Stimulated activated CD8-positive, alpha-beta memory T cell treated with anti-CD3 and anti-CD28 coated beads, Interleukin-4, amount 100 ng/mL, for 1 hour (primary cell): ENCODE results near the gene EAF1.
"Not testable (repeated sequence)": the region's sequence is repeated elsewhere in the genome, so short reads cannot be mapped to it uniquely, and the experiment has no call there.

ENCODE experiments used
- DNase-seq, 2 donors: peaks; one replicate each; pipeline ENCODE4 v3.0.0-alpha.2; 2020; ENCODE audit warnings: low read depth in 2 of 2, low spot score in 1 of 2

Gene EAF1

GRCh38 chr3:15477951-15478639 lies 50.7 kb downstream of the EAF1 start:
- DNase-seq, result no peak

- no peak for DNase-seq
These were observed 51.2 kb downstream of the EAF1 start for GRCh38 chr3:15478640-15478979.

GRCh38 chr3:15479400-15480224 lies 52.2 kb downstream of the EAF1 start:
- no peak for DNase-seq

GRCh38 chr3:15484551-15484950 lies 57.2 kb downstream of the EAF1 start:
- not testable (repeated sequence) for DNase-seq

- DNase-seq, result no peak
These were observed 58.6 kb downstream of the EAF1 start for GRCh38 chr3:15486020-15486419.

GRCh38 chr3:15486979-15487378 lies 59.6 kb downstream of the EAF1 start:
- no peak for DNase-seq

GRCh38 chr3:15488002-15488401 lies 60.6 kb downstream of the EAF1 start:
- DNase-seq, result no peak

GRCh38 chr3:15490158-15490557 lies 62.8 kb downstream of the EAF1 start:
- DNase-seq, result no peak

- no peak for DNase-seq
These were observed 63.7 kb downstream of the EAF1 start for GRCh38 chr3:15491143-15491542.
